HUES48 (cell line): Measurements from ENCODE around the gene SOWAHA.
"Not testable (repeated sequence)": the region's sequence is repeated elsewhere in the genome, so short reads cannot be mapped to it uniquely, and the experiment has no call there.

Experiments used
- H3K27ac ChIP-seq: one replicate; pipeline ENCODE4 v1.7.0; 2013; ENCODE audit warnings: low read depth, low read length, inconsistent platforms
- H3K27me3 ChIP-seq: 2 replicates; pipeline ENCODE4 v1.6.1; 2013; ENCODE audit warnings: mild to moderate bottlenecking, low read length; ENCODE audit not compliant: control insufficient read depth, insufficient read depth
- H3K36me3 ChIP-seq: 2 replicates; pipeline ENCODE4 v1.6.1; 2013; ENCODE audit warnings: low read length; ENCODE audit not compliant: control insufficient read depth, insufficient read depth
- H3K4me1 ChIP-seq: 2 replicates; pipeline ENCODE4 v1.6.1; 2013; ENCODE audit warnings: mild to moderate bottlenecking, low read length; ENCODE audit not compliant: control insufficient read depth, insufficient read depth
- H3K4me3 ChIP-seq: 2 replicates; pipeline ENCODE4 v1.5.1; 2013; ENCODE audit warnings: mild to moderate bottlenecking, low read depth, low read length
- H3K9ac ChIP-seq: 2 replicates; pipeline ENCODE4 v1.6.1; 2013; ENCODE audit warnings: mild to moderate bottlenecking, low read depth, low read length, moderate library complexity
- H3K9me3 ChIP-seq: 2 replicates; pipeline ENCODE4 v1.6.1; 2013; ENCODE audit warnings: low read length; ENCODE audit not compliant: control insufficient read depth, insufficient read depth

The SOWAHA gene

DNA sequence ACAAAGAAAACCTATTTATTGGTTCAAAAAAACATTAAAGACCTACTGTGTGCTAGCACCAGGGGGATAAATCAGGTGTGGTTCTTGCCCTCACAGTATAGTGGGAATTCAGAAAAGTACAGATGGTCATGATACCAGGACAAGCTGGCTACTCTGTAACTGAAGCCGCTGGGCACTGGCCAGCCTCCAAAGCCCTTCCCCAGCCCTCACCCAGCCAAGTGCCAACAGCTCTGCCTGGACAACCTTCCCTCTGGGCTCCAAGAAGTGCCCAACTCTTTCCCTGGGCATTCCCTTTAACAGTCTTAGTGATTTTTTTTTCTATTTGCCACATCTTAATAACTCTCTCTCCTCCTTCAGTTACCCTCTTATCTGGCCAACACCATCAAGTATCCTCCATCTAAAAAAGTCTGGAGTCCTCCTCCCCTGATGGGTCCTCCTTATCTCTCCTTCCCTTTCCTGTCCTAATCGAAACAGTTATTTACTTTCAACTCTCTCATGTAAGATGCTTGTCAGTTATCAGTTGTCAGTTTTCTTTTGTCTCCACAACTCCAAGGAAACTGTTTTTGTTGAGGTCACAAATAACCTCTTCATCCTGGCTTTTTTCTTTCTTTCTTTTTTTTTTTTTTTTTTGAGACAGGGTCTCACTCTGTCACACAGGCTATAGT is 22.8 kb upstream of the SOWAHA start:
- H3K9ac ChIP-seq = no peak overlapping the region
- H3K4me3 ChIP-seq = no peak overlapping the region
- H3K9me3 ChIP-seq = no peaks in the 10 kb centered on the region
- H3K4me1 ChIP-seq = peaks cover 6% of the 10 kb centered on the region; the same call in 1 of the 2 replicates
- no peak overlapping the region for H3K27ac ChIP-seq
- H3K36me3 ChIP-seq = no peaks in the 10 kb centered on the region
- H3K27me3 ChIP-seq = 0 out of 2 replicates have a peak, but pooled peaks cover 3% of the 10 kb centered on the region

DNA sequence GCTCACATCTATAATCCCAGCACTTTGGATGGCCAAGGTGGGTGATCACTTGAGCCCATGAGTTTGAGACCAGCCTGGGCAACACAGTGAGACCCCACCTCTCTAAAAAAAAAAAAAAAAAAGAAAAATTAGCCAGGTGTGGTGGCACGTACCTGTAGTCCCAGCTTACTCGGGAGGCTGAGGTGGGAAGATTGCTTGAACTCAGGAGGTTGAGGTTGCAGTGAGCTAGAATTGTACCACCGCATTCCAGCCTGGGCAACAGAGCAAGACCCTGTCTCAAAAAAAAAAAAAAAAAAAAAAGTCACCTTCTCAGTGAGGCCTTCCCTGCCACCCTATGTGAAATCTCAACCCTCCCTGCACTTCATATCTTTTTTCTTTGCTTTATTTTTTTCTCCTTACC is 22.1 kb upstream of the SOWAHA start:
- peaks cover 6% of the 10 kb centered on the region; the same call in 1 of the 2 replicates for H3K4me1 ChIP-seq
- H3K27me3 ChIP-seq = 0 out of 2 replicates have a peak, but pooled peaks cover 3% of the 10 kb centered on the region
- no peak overlapping the region for H3K4me3 ChIP-seq
- no peak overlapping the region for H3K9ac ChIP-seq
- no peaks in the 10 kb centered on the region for H3K36me3 ChIP-seq
- H3K9me3 ChIP-seq = no peaks in the 10 kb centered on the region
- no peak overlapping the region for H3K27ac ChIP-seq

DNA sequence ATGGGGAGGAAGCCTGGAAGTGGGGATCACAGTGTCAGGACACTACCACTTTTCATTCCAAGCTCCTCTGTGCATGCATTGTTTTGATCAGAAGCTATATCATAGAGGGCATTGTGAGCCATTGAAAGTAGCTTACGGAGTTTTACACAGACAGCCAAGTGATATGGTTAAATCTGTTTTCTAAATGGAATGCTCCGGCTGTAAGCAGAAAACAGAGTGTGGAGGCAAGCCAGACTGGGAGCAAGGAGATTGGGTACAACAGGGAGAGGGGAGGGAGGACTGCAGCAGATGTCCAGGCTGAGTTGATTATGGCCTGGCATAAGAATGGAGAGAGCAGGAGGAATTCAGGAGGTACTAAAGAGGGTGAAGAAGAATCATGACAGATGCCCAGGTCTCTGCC is 15.5 kb upstream of the SOWAHA start:
- no peak overlapping the region for H3K9ac ChIP-seq
- no peak overlapping the region for H3K4me3 ChIP-seq
- no peak overlapping the region for H3K27ac ChIP-seq
- no peaks in the 10 kb centered on the region for H3K4me1 ChIP-seq
- H3K36me3 ChIP-seq = no peaks in the 10 kb centered on the region
- H3K27me3 ChIP-seq = 0 out of 2 replicates have a peak, but pooled peaks cover under 1% of the 10 kb centered on the region
- no peaks in the 10 kb centered on the region for H3K9me3 ChIP-seq

DNA sequence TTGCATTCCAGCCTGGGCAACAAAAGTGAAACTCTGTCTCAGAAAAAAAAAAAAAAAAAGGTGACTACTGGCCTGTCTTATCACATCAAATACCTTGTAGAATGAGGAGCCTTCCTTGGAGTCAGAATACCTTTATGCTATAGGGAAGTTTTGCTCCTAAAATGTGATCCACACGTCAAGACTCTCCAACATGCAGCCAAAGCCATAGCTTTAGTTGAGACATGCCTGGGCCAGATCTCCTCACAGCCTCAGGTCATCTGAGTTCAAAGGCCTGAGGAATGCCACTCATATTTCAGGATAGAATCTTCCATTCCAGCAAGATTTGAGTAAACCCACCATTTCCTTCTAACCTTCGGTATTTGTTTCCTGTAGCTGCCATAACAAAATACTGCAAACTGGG is 13.7 kb upstream of the SOWAHA start:
- Histone ChIP-seq H3K9ac (no peak overlapping the region), H3K27me3 (no peaks in the 10 kb centered on the region), H3K27ac (no peak overlapping the region), H3K4me1 (no peaks in the 10 kb centered on the region), H3K9me3 (no peaks in the 10 kb centered on the region), H3K36me3 (no peaks in the 10 kb centered on the region), H3K4me3 (no peak overlapping the region)

DNA sequence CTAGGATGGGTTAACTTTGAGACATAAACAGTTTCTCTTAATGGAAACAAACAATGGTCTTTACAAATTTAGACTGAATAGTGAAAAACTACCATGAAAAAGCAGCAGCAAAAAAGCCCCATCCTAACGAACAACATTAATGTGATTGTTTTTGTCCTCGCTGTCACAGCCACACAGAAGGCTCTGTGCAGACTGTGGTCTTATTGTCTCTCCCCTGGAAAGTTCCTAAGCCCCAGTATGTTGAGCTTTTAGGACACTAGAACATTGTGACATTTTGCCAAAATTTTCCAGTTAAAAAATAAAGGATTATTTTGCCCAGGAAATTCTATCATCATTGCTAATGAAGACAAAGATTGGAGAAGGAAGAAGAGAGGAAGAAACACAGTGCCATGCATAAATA is 12.6 kb upstream of the SOWAHA start:
- no peaks in the 10 kb centered on the region for H3K36me3 ChIP-seq
- no peak overlapping the region for H3K4me3 ChIP-seq
- no peaks in the 10 kb centered on the region for H3K27me3 ChIP-seq
- H3K9ac ChIP-seq = no peak overlapping the region
- H3K27ac ChIP-seq = no peak overlapping the region
- H3K4me1 ChIP-seq = no peaks in the 10 kb centered on the region
- H3K9me3 ChIP-seq = no peaks in the 10 kb centered on the region

DNA sequence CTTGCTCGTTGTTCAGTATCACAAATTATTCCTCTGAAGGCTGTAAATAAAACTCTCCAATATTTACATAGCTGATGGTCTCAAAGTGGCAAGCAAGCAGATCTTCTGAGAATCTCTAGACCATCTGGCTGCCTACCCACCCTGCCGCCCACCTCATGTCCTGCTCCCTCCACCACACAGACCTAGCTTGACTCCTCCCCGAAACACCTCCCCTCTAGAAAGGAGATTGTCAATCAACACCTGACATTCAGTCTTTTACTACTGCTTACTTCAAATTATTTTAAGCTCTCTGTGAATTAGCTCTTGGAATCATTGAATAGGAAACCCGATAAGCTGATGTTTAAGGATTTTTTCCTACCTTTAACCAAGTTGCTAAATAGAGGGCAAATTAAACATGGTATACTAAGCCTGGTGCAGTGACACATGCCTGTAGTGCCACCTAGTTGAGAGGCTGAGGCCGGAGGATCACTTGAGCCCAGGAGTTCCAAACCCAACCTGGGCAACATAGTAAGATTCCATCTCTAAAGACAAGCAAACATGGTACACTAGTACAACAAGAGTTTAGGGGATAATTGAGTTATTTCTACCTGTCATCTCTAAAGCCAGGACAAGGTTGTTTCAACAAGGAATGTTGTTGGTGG is 10.9 kb upstream of the SOWAHA start:
- Histone ChIP-seq H3K9ac (no peak overlapping the region), H3K27ac (no peak overlapping the region), H3K4me3 (no peak overlapping the region), H3K4me1 (peaks cover 3% of the 10 kb centered on the region), H3K36me3 (no peaks in the 10 kb centered on the region), H3K9me3 (no peaks in the 10 kb centered on the region), H3K27me3 (no peaks in the 10 kb centered on the region)

DNA sequence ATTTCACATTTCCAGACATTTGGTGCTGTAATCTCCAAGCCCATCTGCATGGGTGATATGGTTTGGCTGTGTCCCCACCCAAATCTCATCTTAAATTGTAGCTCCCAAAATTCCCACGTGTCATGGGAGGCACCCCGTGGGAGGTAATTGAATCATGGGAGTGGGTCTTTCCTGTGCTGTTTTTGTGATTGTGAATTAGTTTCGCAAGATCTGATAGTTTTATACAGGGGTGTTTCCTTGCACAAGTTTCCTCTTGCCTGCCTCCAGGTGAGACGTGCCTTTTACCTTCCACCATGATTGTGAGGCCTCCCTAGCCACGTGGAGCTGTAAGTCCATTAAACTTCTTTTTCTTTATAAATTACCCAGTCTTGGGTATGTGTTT is 10.4 kb upstream of the SOWAHA start:
- H3K27me3 ChIP-seq, H3K36me3 ChIP-seq, H3K9ac ChIP-seq, H3K27ac ChIP-seq, H3K4me1 ChIP-seq, H3K9me3 ChIP-seq, H3K4me3 ChIP-seq: not testable (repeated sequence)

DNA sequence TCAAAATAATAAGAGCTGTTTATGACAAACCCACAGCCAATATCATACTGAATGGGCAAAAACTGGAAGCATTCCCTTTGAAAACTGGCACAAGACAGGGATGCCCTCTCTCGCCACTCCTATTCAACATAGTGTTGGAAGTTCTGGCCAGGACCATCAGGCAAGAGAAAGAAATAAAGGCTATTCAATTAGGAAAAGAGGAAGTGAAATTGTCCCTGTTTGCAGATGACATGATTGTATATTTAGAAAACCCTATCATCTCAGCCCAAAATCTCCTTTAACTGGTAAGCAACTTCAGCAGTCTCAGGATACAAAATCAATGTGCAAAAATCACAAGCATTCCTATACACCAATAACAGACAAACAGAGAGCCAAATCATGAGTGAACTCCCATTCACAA is 8.9 kb upstream of the SOWAHA start:
- not testable (repeated sequence) for H3K27me3 ChIP-seq, H3K4me1 ChIP-seq, H3K36me3 ChIP-seq, H3K9ac ChIP-seq, H3K27ac ChIP-seq, H3K9me3 ChIP-seq, H3K4me3 ChIP-seq

DNA sequence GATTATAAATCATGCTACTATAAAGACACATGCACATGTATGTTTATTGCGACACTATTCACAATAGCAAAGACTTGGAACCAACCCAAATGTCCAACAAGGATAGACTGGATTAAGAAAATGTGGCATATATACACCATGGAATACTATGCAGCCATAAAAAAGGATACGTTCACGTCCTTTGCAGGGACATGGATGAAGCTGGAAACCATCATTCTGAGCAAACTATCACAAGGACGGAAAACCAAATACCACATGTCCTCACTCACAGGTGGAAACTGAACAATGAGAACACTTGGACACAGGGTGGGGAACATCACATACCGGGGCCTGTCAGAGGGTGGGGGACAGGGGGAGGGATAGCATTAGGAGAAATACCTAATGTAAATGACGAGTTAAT is 7.2 kb upstream of the SOWAHA start:
- not testable (repeated sequence) for H3K4me3 ChIP-seq, H3K27ac ChIP-seq, H3K36me3 ChIP-seq, H3K9ac ChIP-seq, H3K9me3 ChIP-seq, H3K4me1 ChIP-seq
- H3K27me3 ChIP-seq = peaks cover 11% of the 10 kb centered on the region; the same call in 1 of the 2 replicates

DNA sequence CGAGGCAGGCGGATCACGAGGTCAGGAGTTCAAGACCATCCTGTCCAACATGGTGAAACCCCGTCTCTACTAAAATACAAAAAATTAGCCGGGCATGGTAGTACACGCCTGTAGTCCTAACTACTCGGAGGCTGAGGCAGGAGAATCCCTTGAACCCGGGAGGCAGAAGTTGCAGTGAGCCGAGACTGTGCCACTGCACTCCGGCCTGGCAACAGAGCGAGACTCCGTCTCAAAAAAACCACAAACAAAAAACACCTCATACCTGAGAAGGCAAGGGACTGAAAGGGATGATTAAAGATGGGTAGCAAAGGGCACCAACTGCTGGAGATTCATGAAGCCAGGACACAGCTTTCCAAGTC is 6.3 kb upstream of the SOWAHA start:
- not testable (repeated sequence) for H3K36me3 ChIP-seq, H3K4me3 ChIP-seq, H3K9ac ChIP-seq, H3K4me1 ChIP-seq, H3K9me3 ChIP-seq, H3K27ac ChIP-seq
- H3K27me3 ChIP-seq = peaks cover 19% of the 10 kb centered on the region

DNA sequence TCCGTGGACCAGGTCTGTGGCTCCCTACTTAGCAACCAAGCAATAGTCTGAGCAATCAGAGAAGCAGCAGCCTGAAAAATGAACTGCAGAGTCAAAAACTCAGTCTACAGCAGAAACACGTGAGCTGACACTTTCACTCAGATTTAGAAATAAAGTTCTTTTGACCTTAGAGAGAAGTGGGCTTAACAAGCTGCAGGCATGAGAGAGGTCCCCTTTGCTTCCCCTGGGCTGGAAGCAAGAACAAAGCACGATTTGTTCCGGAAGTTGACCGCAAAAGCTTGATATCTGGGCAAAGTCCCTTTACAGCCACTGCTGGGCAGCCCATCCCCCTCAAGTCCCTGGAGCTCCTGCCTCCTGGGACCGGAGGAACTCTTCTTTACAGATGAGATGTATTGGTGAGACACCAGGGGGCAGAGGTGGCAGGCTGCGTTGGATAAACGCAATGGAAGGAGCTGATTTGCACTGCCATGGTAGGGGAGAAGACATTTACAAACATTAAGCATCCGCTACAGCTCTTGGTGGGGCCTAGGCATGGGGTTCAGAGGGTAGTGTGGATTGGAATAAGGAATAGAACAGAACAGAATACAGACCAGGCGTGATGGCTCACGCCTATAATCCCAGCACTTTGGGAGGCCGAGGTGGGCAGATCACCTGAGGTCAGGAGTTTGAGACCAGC is 5.8 kb upstream of the SOWAHA start:
- H3K27ac ChIP-seq = no peak overlapping the region

More for the DNA sequence above, 5.8 kb upstream of the SOWAHA start:
- Histone ChIP-seq H3K4me1 (peaks cover 7% of the 10 kb centered on the region), H3K27me3 (peaks cover 24% of the 10 kb centered on the region), H3K9ac (no peak overlapping the region), H3K9me3 (no peaks in the 10 kb centered on the region), H3K4me3 (no peak overlapping the region), H3K36me3 (no peaks in the 10 kb centered on the region)
